Activated CD4-positive, alpha-beta T cell treated with anti-CD3 and anti-CD28 coated beads for 1 hour (primary cell): ENCODE data around the gene NT5M.
A peak's percentile ranks its signal among the peaks of the same experiment; 100 is the strongest.

ENCODE experiments used
- DNase-seq: peaks from one replicate; pipeline ENCODE4 v3.0.0-alpha.2; 2020

The NT5M gene

GRCh38 chr17:17355426-17355825 is 52.3 kb downstream of the NT5M start:
- no peak for DNase-seq

DNA sequence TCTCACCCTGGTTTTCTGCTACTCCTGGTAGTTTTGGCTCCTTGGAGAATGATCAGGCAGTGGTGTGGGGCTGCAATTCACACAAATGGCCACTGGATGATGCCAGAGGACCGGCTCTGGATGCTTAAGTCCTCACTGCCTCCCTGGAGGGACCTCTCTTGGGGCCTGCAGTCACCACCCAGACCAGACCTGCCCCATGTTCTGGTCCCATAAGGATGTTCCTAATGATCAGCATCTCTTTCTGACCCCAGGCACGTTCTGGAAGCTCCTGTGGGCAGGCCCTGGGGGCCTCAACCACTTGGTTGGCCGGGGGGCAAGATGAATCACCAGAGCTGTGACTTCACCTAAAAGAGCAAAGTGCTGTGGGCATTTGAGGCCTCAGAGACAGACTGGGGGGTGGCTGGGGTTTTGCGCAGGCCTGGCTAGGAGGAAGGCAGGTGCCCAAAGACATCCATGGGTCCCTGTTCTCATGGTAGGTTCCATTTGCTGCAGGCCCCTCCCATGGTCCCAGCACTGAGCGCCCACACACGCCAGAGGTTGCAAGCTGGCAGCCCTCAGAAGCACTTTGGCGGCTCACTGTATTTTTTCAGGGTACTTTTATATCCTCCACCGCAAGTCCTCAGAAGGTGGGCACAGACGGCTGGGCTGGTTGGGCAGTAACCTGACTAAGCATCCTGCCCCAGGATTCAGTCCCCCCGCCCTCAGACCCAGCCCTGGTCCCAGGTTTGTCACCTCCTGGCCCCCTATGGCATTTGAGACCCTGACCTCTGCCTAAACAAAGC is 53.2 kb downstream of the NT5M start:
- peak; percentile 48 for DNase-seq

GRCh38 chr17:17356931-17357270 is 53.7 kb downstream of the NT5M start:
- DNase-seq, result no peak

- no peak for DNase-seq
Measured at GRCh38 chr17:17358060-17358751, 55.0 kb downstream of the NT5M start.

DNA sequence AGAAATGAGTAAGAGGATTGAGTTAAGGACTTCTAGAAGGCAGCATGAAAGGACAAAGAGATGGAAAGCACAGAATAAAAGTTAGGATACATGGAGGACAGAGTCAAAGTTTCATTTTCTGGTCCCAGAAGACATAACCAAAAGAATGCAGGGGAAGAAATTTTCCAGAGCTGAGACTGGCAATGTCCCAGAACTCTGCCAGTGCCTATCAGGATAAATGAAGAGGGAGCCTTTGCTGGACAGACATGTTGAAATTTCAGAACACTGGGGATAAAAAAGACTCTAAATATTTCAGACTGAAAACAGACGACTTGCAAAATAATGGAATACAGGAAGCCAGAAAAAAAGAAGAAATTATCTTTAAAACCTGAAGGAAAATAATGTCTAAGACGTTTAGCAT is 55.7 kb downstream of the NT5M start:
- DNase-seq, result no peak

GRCh38 chr17:17359271-17359670 is 56.1 kb downstream of the NT5M start:
- DNase-seq, result no peak

DNA sequence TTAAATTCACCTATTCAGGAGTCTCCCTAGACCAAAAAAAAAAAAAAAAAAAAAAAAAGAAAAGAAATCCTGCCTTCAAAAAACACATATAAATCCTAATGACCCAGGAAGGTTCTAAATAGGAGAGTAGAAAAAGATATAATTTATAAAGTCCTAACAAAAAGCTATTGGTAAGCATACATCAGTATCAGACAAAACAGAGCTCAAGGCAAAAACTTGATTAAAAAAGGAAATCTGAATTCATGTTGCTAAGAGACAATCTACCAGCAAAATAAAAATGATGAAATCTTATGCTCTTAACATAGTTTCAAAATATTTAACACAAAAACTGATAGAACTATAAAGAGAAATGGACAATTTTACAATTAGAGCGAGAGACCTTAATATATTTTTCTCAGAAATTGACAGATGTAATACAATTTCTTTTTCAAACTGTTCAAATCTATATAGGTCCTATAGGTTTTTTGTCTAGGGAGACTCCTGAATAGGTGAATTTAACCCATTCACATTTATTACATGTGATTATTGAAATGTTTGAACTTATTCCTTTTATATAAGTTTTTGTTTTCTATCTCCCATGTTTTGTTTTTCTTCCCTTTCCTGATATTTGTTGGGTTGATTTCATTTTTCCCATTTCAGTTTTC is 57.0 kb downstream of the NT5M start:
- no peak for DNase-seq

DNA sequence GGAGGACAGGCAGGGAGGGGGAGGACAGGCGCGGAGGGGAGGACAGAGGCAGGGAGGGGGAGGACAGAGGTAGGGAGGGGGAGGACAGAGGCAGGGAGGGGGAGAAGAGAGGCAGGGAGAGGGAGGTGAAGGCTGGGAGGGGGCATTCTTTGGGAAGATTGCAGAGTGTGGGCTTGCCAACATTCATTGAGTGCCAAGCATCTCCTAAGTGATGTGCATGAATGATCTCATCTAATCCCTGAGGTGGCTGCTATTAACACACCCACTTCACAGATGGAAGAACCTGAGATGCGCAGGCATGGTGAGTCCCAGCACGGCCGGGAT is 58.3 kb downstream of the NT5M start:
- DNase-seq, result no peak

DNA sequence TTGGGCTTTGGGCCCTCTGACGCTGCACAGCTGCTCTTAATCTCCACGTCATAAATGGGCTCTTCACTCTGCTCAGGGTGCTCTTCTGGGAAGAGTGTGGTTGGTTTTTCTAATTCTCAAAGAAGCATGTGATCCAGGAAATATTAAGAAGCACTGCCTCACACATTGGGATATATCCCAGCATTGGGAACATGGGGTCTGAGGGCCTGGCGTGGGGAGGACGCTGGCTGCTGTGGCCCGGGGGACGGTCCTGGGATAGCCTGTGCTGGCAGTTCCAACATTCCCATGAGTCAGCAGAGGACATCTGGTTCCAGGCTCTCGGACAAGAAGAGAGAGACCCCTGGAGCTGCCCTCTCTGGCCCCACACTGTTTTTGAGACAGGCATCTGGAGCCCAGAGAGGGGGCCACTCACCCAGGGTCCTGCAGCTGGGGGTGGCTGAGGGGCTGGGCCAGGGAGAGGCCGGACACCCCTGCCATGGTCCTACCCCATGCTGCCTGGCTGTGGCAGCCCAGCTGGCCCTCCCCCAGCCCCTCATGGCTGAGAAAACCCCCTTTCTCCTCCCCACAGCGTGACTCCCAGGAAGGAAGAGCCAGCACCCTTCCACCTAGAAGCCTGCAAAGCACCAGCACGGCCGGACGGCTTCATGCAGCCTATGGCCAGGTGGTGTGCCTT is 58.8 kb downstream of the NT5M start:
- DNase-seq, result no peak

- no peak for DNase-seq
Measured at GRCh38 chr17:17362540-17362930, 59.4 kb downstream of the NT5M start.

- DNase-seq, result no peak
Measured at GRCh38 chr17:17363638-17364337, 60.6 kb downstream of the NT5M start.

DNA sequence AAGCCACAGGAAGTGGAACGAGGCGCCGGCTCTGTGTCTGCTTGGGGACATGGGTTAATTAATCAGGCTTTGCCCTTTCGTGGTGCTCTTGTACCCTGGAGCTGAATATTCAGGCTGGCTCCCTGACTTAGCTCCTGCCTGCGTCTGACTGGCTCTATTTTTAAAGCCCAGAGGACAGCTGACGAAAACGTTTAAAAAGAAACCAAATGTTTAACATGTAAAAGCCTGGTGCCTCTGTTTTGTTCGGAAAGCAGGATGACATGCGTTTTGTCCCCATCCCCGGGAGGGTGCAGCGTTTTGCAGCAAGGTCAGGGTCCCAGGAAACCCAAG is 61.1 kb downstream of the NT5M start:
- DNase-seq, result no peak

GRCh38 chr17:17365476-17366110 is 62.4 kb downstream of the NT5M start:
- no peak for DNase-seq

GRCh38 chr17:17366235-17366634 is 63.1 kb downstream of the NT5M start:
- DNase-seq, result no peak

DNA sequence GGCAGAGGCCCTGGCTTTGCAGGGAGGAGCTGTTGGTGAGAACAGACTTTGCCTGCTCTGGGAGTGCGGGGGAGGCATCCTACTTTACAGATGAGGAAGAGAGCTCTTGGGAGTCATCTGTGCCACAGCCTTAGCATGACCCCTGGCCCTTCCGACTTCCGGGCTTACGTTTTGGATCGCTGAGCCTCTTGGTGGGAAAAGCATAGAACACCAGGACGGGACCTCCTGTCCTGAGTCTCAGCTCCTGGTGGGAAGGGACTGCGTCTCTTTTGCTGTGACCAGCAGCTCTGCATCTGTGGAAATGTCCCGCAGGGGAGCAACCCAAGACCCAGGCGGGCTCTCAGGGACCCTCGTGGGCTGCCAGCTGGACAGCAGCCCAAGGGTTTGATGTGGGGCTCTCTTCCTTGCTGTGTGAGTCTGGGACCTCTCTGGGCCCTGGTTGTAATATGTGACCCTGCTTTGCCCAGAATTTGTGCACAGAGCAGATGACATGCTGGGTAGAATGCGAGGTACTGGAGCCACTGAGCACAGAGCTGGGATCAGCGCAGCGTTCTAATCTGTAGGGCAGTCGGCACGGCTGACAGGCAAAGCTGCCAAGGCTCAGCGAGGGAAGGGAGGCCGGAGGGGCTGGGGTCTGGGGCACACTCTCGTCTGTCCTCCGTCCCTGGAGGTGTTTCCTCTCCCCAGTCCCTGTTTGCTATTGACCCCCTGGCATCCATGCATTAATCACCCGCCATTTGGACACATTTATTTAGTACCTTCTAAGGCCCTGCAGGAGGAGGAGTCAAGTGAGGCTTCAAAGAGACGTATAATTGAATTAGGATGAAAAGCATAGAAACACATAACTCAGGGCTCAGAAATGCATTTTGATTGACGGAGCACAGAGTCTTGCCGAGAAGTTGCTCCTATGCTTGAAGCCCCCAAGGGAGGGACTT is 64.0 kb downstream of the NT5M start:
- no peak for DNase-seq

- no peak for DNase-seq
Measured at GRCh38 chr17:17367931-17368330, 64.8 kb downstream of the NT5M start.

- DNase-seq, result no peak
Measured at GRCh38 chr17:17370711-17371110, 67.5 kb downstream of the NT5M start.

DNA sequence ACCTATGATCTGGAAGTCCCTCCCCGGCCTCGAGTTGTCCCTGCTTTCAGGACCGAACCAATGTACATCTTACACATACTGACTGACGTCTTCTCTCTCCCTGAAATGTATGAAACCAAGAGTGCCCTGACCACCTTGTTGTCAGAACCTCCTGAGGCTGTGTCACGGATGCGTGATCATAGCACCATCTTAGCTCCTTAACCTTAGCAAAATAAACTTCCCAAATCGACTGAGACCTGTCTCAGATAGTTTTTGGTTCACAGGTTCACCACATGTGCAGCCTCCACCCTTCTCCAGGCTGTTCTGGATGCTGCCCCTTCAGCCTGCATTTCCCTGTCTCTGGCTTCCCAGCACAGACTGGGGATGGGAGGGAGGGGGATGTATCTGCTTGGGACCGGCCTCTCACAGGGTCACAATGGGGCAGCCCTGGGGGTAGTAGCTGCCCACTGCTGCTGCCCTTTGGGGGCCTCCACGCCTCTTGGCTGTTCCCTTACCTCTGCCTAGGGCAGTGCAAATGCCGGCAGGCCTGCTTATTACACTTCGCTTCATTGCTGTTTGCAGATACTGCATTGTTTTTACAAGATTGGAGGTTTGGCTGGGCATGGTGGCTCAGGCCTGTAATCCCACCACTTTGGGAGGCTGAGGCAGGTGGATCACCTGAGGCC is 69.8 kb downstream of the NT5M start:
- no peak for DNase-seq

DNA sequence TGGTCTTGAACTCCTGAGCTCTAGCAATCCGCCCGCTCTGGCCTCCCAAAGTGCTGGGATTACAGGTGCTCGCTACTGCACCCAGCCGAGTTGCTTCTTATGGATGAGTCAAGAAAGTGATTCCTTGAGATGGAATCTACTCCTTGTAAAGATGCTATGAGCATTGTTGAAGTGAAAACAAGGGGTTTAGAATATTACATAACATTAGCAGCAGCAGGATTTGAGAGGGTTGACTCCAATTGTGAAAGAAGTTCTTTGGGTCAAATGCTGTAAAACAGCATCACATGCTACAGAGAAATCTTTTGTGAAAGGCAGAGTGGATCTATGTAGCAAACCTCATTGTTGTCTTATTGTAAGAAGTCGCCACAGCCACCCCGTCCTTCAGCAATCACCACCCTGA is 72.7 kb downstream of the NT5M start:
- DNase-seq, result no peak

- no peak for DNase-seq
Measured at GRCh38 chr17:17376362-17376761, 73.2 kb downstream of the NT5M start.
